Breast epithelium (tissue), 4 donors: Measurements from ENCODE around the gene RGS12. TPM values are rescaled to one million over a fixed set of nuclear protein-coding genes. Genes with fewer than 3 reads are reported as not detected.

Experiments
- DNase-seq, 2 donors: peaks; one replicate each; pipeline ENCODE4 v3.0.0-alpha.2; 2019; ENCODE audit warnings: low spot score in 2 of 2
- H3K27ac ChIP-seq, 2 donors: fragments of 200-600 bp; sonication (generic) in 1 of 2; one replicate each; pipeline ENCODE4 v1.5.1; 2016 to 2019; ENCODE audit warnings: mild to moderate bottlenecking in 1 of 2
- H3K27me3 ChIP-seq, 2 donors: fragments of 200-600 bp; sonication (generic) in 1 of 2; one replicate each; pipeline versions ENCODE4 v1.5.1 to v1.6.0; 2017 to 2019; ENCODE audit warnings: control low read depth in 1 of 2, mild to moderate bottlenecking in 1 of 2
- H3K36me3 ChIP-seq: fragments of 200-600 bp; one replicate; pipeline ENCODE4 v1.5.1; 2019
- H3K4me1 ChIP-seq, 2 donors: fragments of 200-600 bp; sonication (generic); one replicate each; pipeline ENCODE4 v1.5.1; 2016 to 2019; ENCODE audit warnings: control low read depth in 1 of 2
- H3K4me3 ChIP-seq, 3 donors: fragments of 200-600 bp; sonication (generic); 1 replicate in 2 of 3; 2 replicates in 1 of 3; pipeline ENCODE4 v1.5.1; 2016 to 2019; ENCODE audit warnings: mild to moderate bottlenecking in 3 of 3, moderate library complexity in 2 of 3
- H3K9me3 ChIP-seq, 2 donors: fragments of 200-600 bp; sonication (generic) in 1 of 2; one replicate each; pipeline ENCODE4 v1.5.1; 2016 to 2019; ENCODE audit warnings: control low read depth in 1 of 2
- POLR2A ChIP-seq: fragments of 450-650 bp; IDR thresholded peaks from one replicate; pipeline ENCODE4 v1.6.1; 2016; ENCODE audit warnings: antibody characterized with exemption, mild to moderate bottlenecking, moderate library complexity
- POLR2AphosphoS5 ChIP-seq, 3 donors: sonication (generic); formaldehyde crosslinking; IDR thresholded peaks; one replicate each; pipeline ENCODE4 v1.6.1; 2017; ENCODE audit warnings: antibody characterized with exemption in 3 of 3
- intact Hi-C: fragments of 100-400 bp; cut with DNase I; formaldehyde crosslinking; loops from one replicate; pipeline ENCODE4 v1.15.1; 2023; ENCODE audit warnings: low total_unique reads
- total RNA-seq, 3 donors: library from RNA; depleted of rRNA; stranded (reverse); fragments of >200 nt; gene quantifications; one replicate each; pipeline ENCODE4 v1.1.0, GENCODE V29; 2016
- TF ChIP-seq, protein P1 (sequence below), 3 donors: fragments of 450-650 bp; IDR thresholded peaks; one replicate each; pipeline ENCODE4 v1.5.1; 2016 to 2017; ENCODE audit warnings: antibody characterized with exemption in 3 of 3, mild to moderate bottlenecking in 3 of 3, moderate library complexity in 3 of 3

The RGS12 gene
- total RNA-seq, 3 donors from 2014 or later, result 24.3 to 94.5 (median 29.9) TPM

DNA sequence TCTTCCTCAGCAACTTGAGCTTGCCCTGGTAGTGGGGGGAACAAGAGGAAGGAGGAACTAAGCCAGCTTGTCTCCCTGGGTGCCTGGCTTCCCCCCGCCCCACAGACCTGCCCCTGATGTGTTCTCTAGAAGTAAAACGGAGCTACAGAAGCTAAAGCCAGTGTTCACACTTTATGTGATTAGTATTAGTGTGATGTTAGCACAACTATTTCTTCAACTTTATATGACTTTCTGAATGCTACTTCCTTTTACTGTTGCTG is 10.7 kb downstream of the RGS12 start:
- Histone ChIP-seq H3K4me3 (no peak overlapping the region), H3K9me3 (no peaks in the 10 kb centered on the region), H3K27me3 (no peaks in the 10 kb centered on the region), H3K36me3 (no peaks in the 10 kb centered on the region), H3K27ac (no peak overlapping the region), H3K4me1 (peaks cover 7 to 12% of the 10 kb centered on the region in 2 donors)
- intact Hi-C loops, result no loop called here
- TF ChIP-seq POLR2A (no peak), POLR2AphosphoS5 (IDR thresholded peaks at IDR 0.05) (no peak)
- TF ChIP-seq, protein P1, sequence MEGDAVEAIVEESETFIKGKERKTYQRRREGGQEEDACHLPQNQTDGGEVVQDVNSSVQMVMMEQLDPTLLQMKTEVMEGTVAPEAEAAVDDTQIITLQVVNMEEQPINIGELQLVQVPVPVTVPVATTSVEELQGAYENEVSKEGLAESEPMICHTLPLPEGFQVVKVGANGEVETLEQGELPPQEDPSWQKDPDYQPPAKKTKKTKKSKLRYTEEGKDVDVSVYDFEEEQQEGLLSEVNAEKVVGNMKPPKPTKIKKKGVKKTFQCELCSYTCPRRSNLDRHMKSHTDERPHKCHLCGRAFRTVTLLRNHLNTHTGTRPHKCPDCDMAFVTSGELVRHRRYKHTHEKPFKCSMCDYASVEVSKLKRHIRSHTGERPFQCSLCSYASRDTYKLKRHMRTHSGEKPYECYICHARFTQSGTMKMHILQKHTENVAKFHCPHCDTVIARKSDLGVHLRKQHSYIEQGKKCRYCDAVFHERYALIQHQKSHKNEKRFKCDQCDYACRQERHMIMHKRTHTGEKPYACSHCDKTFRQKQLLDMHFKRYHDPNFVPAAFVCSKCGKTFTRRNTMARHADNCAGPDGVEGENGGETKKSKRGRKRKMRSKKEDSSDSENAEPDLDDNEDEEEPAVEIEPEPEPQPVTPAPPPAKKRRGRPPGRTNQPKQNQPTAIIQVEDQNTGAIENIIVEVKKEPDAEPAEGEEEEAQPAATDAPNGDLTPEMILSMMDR (IDR thresholded peaks at IDR 0.05), result no peak
- DNase-seq, result no peak

- TF ChIP-seq, protein P1 (IDR thresholded peaks at IDR 0.05), result no peak
- no peak for TF ChIP-seq POLR2A
- TF ChIP-seq POLR2AphosphoS5 (IDR thresholded peaks at IDR 0.05), result no peak
- peak in 1 of 2 donors; percentile 36 for DNase-seq
- Histone ChIP-seq H3K4me1 (peaks cover 7 to 12% of the 10 kb centered on the region in 2 donors), H3K27ac (no peak overlapping the region), H3K4me3 (peak overlapping the region in 1 of 3 donors; percentile 52), H3K9me3 (no peaks in the 10 kb centered on the region), H3K36me3 (no peaks in the 10 kb centered on the region), H3K27me3 (no peaks in the 10 kb centered on the region)
- intact Hi-C loops, result no loop called here
Observed at GRCh38 chr4:3303923-3304710, 11.3 kb downstream of the RGS12 start.

GRCh38 chr4:3304831-3305609 is 12.2 kb downstream of the RGS12 start:
- Histone ChIP-seq H3K27me3 (no peaks in the 10 kb centered on the region), H3K4me3 (peak overlapping the region in 2 of 3 donors; percentile 14 to 52), H3K9me3 (no peaks in the 10 kb centered on the region), H3K4me1 (peaks cover 7% of the 10 kb centered on the region in 2 donors), H3K36me3 (no peaks in the 10 kb centered on the region), H3K27ac (peak overlapping the region in 1 of 2 donors; percentile 20)
- peak in 1 of 2 donors; percentile 52 for DNase-seq
- TF ChIP-seq POLR2AphosphoS5 (IDR thresholded peaks at IDR 0.05) (no peak), POLR2A (no peak)
- TF ChIP-seq, protein P1 (IDR thresholded peaks at IDR 0.05), result no peak
- intact Hi-C loops, result no loop called here

GRCh38 chr4:3305610-3306371 is 13.0 kb downstream of the RGS12 start:
- H3K36me3 ChIP-seq, result no peaks in the 10 kb centered on the region
- H3K27ac ChIP-seq, result peak overlapping the region in 1 of 2 donors; percentile 20
- no peaks in the 10 kb centered on the region for H3K27me3 ChIP-seq
- peak in 1 of 2 donors; percentile 6 for DNase-seq
- intact Hi-C loops, result no loop called here
- H3K4me3 ChIP-seq, result no peak overlapping the region
- H3K9me3 ChIP-seq, result no peaks in the 10 kb centered on the region
- H3K4me1 ChIP-seq, result peaks cover 7% of the 10 kb centered on the region in 2 donors
- TF ChIP-seq POLR2A, result no peak
- no peak for TF ChIP-seq POLR2AphosphoS5 (IDR thresholded peaks at IDR 0.05)
- TF ChIP-seq, protein P1 (IDR thresholded peaks at IDR 0.05), result no peak
